Measurements from ENCODE around the gene FAM89A. TPM values are rescaled to one million over a fixed set of nuclear protein-coding genes. Genes with fewer than 3 reads are reported as not detected.

FAM89A gene
- polyA plus RNA-seq, 1 donor: 4.1 TPM

Other genes with a start within 250 kb of the FAM89A start
- 36.5 TPM for gene C1orf198, start 171.7 kb downstream of the FAM89A start, polyA plus RNA-seq
- gene TTC13, start 61.4 kb downstream of the FAM89A start, polyA plus RNA-seq: 25.5 TPM
- gene ARV1, start 61.2 kb downstream of the FAM89A start, polyA plus RNA-seq: 22.0 TPM
- gene TRIM67, start 121.8 kb upstream of the FAM89A start, polyA plus RNA-seq: 1.1 TPM
- gene GNPAT, start 201.0 kb upstream of the FAM89A start, polyA plus RNA-seq: 69.3 TPM